GM21825 (cell line): ENCODE measurements around the gene HAS3.
"Not testable (repeated sequence)": the region's sequence is repeated elsewhere in the genome, so short reads cannot be mapped to it uniquely, and the experiment has no call there.

Source experiments
- ATAC-seq: cut with Tn5 transposase; IDR thresholded peaks from one replicate; pipeline ENCODE4 v1.9.1; 2021; ENCODE audit warnings: mild to moderate bottlenecking, moderate library complexity; ENCODE audit not compliant: unreplicated experiment

The HAS3 gene

GRCh38 chr16:69115837-69116236 lies 10.4 kb downstream of the HAS3 start:
- no peak for ATAC-seq

DNA sequence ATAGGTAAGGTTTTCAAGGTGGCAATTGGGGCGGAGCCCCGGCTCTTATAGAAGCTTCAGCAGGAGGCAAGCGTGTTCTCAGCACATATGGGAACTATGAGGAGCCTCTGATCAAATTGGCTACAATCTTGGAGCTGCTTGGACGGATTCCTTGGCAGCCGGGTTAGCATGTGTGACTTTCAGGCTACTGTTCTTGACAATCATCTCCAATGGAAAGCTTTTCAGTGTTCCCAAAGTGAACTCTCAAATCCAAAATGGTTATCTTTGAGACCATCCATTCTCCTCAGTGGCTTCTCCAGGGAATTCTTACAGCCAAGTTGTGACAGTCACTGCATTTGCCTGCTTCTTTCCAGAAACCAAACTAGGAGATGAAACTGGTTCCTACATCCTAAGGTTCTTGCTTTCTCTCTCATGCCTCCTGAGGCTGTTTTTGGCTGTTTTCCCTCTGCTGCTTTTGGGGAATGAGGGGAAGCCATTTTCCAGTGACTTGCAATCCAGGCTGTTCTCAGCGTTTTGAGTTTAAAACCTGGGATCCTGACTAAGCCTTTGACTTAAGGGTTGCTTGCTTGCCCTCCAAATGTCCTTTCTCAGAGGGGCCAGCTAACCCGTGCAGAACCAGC lies 10.9 kb downstream of the HAS3 start:
- ATAC-seq: no peak

GRCh38 chr16:69116906-69117305 lies 11.5 kb downstream of the HAS3 start:
- no peak for ATAC-seq

DNA sequence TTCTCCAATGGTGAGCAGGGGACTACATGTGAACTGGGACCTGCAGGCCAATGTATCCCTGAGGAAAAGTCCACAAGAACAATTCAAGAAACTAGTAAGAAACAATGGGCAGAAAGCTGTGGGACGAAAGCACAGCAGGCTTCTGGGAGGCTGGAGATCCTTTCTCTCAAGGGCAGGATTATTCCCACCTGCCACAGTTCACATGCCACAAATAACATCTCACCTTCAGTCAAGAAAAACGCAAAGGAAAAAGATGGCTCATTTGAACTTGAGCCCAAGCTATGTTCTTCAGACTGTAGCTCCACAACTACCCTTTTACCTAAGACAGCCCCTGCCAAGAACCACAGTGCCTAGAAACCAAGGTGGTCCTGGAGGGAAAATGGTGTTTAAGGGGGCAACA lies 13.0 kb downstream of the HAS3 start:
- ATAC-seq: no peak

DNA sequence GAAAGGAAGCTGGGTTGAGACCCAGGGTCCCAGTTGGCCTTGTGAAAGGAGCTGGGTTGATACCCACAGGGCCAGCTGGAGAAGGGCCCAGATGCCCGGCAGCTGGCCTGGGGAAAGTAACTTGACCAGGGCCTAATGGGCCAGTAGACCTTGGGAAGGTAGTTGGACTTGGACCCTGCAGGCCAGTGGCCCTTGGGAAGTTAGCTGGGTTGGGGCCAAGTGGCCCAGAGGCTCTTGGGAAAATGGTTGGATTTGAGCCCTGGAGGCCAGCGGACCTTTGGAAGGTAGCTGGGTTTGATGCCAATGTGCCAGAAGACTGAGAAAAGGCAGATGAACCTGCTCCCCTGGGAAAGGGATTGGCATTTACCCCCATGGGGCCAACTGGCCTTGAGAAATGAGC lies 13.5 kb downstream of the HAS3 start:
- ATAC-seq: no peak

- no peak for ATAC-seq
These were observed 14.1 kb downstream of the HAS3 start for GRCh38 chr16:69119536-69119935.

DNA sequence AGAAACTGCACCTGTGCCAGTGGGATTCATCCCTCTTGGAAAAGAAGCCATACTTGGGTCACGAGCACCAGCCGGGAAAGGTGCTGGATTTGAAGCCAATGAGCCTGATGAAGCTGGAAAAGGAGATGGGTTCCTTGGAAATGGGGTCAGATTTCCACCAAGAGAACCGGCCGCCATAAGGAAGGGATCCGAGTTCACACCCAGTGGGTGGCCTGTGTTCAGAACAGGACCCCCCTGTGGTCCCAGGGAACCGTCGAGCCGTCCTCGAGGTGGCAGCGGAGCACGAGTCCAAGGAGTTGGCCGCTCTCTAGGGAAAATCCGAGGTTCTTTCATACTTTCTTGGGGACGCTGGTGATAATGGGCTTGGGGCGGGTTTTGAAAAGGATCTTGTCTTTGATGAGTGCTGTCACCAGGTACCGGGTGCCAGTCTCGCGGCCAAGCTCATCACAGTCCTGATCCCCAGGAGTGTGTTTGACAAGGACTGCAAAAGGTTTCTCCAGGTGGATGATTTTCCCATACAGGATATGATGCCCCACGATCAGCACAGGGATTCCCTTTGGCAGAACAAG lies 14.7 kb downstream of the HAS3 start:
- no peak for ATAC-seq

GRCh38 chr16:69123910-69124309 lies 18.5 kb downstream of the HAS3 start:
- no peak for ATAC-seq

GRCh38 chr16:69124406-69124805 lies 19.0 kb downstream of the HAS3 start:
- not testable (repeated sequence) for ATAC-seq

GRCh38 chr16:69124961-69125360 lies 19.5 kb downstream of the HAS3 start:
- ATAC-seq: not testable (repeated sequence)

- no peak for ATAC-seq
These were observed 20.8 kb downstream of the HAS3 start for GRCh38 chr16:69126221-69126620.

GRCh38 chr16:69126801-69127200 lies 21.3 kb downstream of the HAS3 start:
- not testable (repeated sequence) for ATAC-seq

DNA sequence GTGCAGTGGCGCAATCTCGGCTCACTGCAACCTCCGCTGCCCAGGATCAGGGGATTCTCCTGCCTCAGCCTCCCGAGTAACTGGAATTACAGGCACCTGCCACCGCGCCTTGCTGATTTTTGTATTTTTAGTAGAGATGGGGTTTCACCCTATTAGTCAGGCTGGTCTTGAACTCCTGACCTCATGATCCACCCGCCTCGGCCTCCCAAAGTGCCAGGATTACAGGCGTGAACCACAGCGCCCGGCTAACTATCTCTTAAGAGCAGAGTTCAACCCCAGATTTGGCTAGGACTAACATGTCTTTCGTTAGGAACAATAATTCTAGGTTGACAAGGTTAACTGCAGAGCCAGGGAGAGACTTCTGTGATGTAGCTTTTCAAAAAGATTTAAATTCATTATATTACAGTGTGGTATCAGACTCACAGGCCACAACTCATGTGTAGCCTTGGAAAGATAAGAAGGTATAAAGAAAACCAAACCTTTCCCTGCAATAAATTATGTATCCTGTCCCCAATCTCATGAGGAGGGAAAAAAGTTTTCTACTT lies 22.6 kb downstream of the HAS3 start:
- no peak for ATAC-seq

DNA sequence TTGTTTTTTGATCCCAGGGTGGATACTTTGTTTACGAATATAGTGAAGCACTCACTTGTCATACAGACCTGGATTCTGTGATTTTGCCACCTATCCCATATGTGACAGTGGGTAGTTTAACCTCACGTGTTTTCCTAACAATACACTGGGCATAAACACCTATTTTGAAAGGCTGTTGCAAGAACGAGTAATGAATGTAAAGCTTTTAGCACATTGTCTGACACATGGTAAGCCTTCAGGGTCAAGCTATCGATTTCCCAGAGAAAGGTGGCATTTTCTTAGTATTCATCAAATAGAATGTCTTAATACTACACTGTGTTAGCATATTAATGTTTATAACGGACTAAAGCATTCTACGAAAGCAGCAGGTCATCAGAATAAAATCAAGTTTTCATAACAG lies 25.0 kb downstream of the HAS3 start:
- ATAC-seq: no peak

GRCh38 chr16:69131167-69131838 lies 25.9 kb downstream of the HAS3 start:
- no peak for ATAC-seq

DNA sequence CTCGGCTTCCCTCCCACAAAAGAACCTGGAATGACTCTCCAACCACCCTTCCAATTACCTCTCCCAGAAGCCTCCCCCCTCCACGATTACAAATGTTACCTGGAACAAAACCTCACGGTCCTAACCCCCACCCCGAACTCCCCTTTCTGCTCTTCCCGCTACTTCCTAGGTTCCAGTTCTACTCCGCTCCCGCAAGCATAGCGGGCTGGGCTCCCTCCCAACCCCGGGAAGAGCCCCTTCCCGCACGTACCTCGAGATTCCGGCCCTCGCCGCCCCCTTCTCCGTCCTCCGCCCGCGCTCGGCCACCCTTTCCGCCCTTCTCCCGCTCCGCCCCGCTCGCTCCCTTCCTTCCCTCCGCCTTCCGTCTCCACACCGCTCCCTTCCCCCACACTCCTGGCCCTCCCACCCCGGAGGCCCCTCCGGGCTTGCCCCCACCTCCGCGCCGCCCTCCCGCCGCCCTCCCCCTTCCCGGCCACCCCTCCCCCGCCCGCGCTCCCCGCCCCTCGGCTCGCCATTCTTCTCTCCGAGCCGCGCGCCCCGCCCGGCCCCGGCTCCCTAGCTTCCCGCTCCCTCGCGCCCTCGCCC lies 26.5 kb downstream of the HAS3 start:
- peak; percentile 32 for ATAC-seq

DNA sequence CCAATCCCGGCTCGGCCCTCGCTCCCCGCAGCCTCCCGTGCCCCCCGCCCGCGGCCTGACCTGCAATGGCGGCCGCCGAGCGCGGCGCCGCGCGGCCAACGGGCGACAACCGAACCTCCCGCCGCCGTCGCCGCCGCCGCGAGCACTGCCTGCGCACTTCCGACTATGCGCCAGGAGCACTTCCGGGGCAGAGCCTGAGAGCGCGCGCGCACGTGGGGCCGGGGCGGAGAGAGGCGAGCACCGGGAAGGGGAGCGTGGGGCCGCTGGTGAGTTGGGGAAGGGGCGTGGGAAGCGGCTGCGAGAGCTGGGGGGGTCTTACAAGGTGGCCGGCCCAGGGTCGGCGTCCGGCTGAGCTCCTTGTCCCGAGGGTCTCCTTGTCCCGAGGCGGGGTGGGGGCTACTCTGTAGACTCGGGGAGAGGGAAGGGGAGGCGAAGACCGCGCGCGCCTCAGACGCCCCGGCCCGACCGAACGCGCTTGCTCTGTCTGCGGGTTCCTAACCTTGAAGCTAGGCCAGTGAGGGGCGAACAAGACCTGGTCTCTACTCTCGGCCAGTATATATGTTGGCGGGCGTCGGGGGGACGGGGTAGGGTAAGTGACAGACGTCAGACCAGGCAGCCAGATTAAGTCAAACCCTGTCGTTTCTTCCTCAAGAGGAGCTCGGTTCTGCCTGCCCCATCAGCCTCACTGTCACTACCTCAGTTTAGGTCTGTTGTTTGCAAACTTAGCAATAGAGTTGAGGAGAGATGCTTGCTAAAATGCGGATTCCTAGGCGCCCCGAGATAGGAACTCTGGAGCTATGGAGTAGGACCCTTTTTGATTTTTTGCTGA lies 27.2 kb downstream of the HAS3 start, which contains the start of the genes CHTF8 and UTP4:
CHTF8 (minus strand) TSS at position 165 of the 829 bp plus-strand sequence. CDS start 11,130 bp downstream, outside the sequence.
UTP4 (plus strand) TSS at position 226 of the 829 bp plus-strand sequence. CDS start 811 bp downstream, outside the sequence.
- peak; percentile 91 for ATAC-seq

DNA sequence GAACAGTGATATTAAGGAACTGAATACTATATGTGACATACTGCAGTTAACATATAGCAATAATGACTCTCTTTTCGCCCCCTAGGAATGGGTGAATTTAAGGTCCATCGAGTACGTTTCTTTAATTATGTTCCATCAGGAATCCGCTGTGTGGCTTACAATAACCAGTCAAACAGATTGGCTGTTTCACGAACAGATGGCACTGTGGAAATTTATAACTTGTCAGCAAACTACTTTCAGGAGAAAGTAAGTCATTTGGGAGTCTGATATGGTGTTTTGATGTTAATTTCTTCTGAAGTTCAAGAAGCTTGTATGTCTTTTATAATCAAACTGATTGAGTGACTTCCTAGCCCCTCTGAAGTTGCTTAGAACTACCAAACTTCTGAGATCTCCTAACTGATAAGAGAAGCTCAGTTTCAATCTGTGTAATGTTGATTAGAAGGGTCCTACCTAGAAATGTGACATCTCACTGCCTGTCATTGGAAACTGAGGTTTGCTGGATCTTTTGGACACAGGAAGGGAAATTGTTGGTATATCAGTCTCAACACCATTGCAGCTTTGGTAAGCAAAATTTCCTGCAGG lies 28.0 kb downstream of the HAS3 start:
- no peak for ATAC-seq

DNA sequence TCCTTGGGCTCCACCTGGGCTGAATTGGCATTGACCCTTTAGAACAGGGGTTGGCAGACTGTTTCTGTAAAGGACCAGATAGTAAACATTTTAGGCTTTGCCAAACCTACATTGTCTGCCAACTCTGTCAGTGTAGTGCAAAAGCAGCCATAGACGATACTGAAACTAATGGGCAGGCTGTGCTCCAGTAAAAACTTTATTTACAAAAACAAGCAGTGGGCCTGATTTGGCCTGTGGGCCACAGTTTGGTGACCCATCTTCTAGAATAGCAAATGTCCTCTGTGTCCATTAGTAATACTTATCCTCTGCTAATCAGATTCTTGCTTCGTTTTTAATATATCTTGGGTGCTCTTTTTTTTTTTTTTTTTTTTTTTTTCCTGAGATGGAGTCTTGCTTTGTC lies 33.2 kb downstream of the HAS3 start:
- no peak for ATAC-seq

DNA sequence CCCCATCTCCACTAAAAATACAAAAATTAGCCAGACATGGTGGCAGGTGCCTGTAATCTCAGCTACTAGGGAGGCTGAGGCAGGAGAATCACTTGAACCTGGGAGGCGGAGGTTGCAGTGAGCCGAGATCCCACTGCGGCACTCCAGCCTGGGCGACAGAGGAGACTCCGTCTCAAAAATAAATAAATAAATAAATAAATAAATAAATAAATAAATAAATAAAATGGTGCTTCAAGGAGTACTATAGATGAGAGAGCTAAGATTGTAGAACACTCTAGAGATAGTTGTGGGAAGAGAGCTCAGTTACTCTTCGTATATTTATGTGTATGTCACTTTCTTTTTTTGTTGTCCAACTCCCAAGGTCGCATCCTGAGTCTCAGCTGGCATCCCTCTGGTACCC lies 34.0 kb downstream of the HAS3 start:
- ATAC-seq: not testable (repeated sequence)
